HG03457 (cell line): ENCODE data around the gene WDSUB1.

Experiments used
- ATAC-seq: cut with Tn5 transposase; IDR thresholded peaks from one replicate; pipeline ENCODE4 v1.9.1; 2021; ENCODE audit warnings: moderate number of reproducible peaks; ENCODE audit not compliant: unreplicated experiment

Gene WDSUB1

DNA sequence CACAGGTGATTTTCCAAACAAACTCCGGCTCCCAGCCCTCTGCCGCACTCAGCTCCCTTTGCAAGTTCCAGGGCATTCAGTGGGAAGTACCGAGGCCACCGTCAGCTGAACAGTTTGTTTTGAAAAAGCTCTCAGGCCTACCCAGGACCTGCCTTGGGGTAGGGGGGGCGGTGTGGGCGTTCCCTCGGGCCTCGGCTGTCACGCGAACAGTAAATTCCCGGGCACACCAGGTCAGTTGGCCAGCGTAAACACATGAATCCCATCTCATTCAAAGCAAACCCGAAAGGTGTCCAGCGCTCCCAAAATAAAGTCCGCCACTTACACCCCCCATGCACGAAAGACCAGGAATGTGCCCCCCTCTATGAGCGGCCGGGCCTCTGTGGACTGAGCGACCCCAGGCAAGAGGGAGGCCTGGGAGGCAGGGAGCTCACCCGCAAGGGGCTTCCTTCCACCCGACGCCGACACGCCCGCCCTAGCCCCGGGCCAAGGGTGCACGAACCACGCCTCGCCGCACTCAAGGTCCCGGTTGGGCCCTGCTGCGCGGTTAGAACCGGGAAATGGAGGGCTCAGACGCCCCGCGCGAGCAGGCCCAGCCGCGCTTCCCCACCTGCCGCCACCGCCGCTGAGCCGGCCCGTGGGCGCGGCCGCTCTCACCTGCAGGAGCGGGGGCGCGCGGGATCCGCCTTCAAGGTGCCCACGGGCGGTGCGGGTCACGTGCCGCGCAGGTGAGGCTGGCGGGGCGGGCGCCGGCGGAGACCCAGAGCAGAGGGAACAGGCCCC, at the start of gene WDSUB1:
WDSUB1 (minus strand) TSS at position 775 of the 780 bp plus-strand sequence. CDS start 3,634 bp downstream, outside the sequence.
- ATAC-seq: peak; percentile 20

DNA sequence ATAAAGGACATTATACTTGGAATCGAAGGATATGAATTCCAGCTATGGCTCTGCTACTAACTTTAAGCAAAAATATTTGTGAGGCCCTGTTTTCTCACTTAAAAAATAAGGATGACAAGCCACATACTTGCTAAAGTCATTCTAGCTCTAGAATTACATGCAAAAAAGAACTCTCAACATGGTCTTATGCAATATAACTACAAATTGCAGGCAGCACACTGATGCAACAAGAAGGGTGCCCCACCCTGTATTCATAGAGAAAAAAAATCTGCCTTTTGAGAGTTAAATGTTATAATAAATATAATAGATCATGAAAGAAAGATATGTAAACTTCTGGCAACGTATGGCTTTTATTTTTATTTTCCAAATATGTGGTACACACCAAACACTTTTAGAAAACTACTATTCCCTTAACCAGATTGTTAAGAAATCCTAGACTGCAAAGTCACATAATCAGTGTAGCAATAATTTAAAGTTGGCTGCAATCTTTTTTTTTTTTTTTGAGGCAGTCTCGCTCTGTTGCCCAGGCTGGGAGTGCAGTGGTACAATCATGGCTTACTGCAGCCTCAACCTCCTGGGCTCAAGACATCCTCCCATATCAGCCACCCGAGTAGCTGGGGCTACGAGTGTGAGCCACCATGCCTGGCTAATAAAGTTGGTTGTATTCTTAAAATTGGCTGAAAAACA, 40.2 kb upstream of the WDSUB1 start:
- ATAC-seq: no peak

GRCh38 chr2:159322419-159322818, 35.9 kb upstream of the WDSUB1 start:
- ATAC-seq: no peak

DNA sequence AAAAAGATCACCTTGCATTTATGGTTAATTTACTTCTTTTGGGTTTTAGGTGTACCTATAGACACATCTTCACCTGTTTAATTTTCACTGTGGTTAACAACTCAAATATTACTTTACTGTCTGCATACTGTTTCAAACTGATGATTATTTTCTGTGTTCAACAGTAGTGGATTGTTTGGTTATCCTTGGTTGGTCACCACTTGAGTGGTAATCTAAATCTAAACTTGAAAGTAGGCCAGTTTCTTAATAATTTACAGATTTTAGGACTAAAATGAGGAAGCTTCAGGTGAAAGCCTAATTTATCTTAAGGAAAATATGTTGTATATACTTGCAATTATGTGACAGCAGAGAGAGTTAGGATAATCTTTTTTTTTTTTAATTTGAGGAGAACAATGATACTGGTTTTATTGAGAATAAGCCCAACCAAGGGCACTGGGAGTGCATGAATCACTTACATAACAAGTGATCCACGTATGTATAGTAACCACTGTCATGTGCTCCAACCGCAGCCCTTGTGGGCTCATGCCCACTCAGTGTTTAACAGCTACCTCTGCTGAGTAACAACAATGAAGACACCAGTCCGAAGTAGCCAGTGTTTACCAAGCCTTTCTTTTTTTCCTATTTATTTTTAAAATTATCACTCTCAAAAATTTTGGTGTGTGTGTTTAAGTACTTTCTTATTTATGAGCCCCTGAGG, 31.0 kb upstream of the WDSUB1 start:
- ATAC-seq: no peak

DNA sequence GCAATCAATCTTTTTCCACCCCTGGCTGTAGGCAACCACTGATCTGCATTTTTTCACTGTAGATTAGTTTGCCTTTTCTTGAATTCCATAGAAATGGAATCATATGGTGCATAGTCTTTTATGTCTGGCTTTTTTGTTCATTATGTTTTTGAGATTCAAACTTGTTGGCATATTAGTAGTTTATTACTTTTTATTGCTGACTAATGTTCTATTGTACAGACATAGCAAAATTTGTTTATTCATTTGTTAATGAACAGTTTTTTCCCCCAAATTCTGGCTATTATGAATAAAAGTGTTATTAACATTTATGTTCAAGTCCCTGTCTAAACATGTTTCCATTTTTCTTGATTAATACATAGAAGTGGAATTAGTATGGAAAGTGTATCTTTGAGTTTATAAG, 21.4 kb upstream of the WDSUB1 start:
- no peak for ATAC-seq

- ATAC-seq: no peak
These were observed 14.1 kb upstream of the WDSUB1 start for GRCh38 chr2:159300586-159300985.

- no peak for ATAC-seq
These were observed 12.5 kb upstream of the WDSUB1 start for GRCh38 chr2:159298967-159299366.

DNA sequence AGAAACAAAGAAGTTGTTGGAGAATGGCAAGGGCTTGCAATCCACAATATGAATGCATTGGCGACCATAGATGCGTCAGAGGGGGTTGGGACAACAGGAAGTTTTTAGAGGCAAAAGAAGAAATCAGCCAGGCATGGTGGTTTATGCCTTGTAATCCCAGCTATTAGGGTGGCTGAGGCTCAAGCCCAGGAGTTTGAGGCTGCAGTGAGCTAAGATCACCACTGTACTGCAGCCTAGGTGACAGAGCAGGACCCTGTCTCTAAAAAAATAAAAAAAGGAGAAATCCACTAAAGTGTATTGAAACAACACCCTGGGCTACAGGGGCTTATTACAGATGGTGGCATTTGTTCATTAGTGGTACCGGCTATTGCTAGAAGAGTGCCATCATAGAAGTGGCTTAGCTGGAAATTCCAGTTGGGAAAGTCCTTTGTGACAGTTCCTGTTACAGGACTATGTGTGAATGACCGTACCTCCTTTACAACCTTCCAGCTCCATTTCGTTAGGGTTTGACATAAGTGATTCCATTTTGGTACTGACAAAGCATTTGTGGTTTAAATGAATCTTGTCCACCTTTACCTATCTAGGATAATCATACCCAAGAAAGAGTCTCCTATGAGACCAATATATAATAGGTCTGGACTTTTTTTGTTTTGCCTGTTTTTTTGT, 10.7 kb upstream of the WDSUB1 start:
- ATAC-seq: no peak

DNA sequence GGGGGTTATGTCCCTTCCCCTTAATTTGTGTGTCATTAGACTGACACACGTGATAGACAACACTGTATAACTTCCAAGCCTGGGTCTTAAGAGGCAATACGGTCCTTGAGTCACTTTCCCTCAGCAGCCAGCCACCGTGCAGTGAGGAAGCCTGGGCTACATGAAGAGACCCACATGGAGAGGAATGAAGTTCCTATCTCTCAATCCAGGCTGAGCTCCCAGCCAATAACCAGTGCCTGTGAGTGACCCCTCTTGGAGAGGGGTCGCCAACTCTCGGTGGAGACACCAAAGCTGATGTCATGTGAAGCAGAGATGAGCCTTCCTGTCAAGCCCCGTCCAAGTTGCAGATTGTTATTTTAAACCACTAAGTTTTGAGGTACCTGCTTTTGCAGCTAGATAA, 5.7 kb upstream of the WDSUB1 start:
- ATAC-seq: no peak

DNA sequence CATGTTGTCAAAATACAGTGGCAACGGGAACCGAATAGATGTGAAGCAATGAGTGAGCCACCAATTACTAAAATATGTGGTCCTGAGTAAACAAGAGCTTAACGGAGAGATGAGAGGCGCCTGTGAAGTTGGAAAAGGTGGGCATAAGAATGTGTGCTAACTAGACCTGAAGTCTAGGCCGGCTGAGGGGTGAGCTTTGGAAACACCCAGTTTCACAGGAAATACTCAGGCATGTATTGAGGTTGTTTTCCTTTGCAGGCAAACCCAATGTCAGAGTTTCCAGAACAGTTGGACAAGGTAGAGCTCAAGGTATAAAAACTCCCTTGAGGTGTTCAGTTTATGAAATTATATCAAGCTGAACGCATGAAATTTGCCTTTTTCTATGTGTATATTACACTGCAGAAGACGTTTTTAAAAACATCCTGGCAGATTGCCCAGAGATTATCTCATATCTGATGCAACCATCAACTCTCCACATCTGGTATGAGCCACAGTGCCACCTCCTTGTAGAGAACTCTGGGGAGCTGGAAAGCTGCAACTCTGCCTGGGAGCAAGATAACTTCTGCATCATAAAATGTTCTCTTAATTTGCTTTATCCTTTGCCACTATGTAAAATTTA, 3.9 kb upstream of the WDSUB1 start:
- no peak for ATAC-seq

GRCh38 chr2:159287733-159288132, 1.2 kb upstream of the WDSUB1 start:
- no peak for ATAC-seq

DNA sequence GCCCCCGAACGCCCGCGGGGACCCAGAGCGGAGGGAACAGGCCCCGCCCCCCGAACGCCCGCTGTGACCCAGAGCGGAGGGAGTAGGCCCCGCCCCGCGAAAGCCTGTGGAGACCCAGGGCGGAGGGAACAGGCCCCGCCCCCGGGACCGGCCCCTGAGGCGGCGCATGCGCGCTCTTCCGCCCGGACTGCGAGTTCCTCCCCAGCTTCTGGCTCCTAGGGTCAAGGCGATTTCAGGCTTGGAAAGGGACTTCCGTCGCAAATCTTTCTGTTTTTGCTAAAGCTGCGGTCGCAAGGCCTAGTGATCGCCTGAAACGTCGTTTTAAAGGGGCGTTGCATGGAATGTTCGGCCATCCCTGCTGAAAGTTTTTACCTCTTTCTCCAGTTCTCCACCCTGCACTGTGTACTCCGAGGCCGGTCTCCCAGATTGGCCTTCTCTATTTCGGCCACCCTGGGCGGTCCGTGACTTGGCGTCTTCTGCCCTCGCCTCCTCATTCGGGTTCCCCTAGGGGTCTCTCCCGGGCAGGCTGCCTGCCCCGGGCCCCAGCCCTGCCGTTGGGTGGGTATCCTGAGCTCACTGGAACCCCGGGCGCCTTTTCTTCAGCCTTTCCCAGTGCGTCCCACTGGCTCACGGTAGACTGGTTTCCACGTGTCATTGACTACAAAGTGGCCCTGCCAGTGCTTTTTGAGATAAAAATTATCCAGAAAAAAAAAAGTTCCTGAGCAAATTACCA, 372 bp upstream of the WDSUB1 start:
- peak; percentile 77 for ATAC-seq

DNA sequence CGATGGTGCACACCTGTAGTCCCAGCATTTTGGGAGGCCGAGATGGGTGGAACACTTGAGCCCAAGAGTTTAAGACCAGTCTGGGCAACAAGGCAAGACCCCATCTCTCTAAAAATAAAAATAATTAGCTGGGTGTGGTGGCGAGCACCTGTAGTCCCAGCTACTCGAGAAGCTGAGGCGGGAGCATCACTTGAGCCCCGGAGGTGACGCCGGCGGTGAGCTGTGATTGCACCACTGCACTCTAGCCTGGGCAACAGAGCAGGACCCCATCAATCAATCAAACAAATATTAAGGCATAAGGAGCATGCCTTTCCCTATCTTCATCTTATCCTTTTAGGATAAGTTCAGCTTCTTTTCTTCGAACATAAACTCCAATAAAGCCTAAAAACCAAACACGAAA, 1.1 kb downstream of the WDSUB1 start:
- no peak for ATAC-seq

DNA sequence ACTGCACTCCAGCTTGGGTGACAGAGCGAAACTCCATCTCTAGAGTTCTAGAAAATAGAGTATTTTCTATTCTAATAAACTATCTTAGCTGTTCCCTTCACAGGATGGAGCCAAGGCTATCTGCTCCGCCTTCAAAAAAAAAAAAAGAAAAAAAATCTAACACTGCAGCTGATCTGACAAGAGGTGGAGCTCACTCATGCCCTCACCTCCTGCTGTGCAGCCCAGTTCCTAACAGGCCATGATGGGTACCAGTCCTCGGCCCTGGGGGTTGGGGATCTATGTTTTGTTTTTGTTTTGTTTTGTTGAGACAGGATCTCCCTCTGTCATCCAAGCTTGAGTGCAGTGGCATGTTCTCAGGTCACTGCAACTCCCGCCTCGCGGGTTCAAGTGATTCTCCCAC, 3.0 kb downstream of the WDSUB1 start:
- ATAC-seq: no peak

GRCh38 chr2:159281002-159281401, 5.5 kb downstream of the WDSUB1 start:
- ATAC-seq: no peak

- no peak for ATAC-seq
These were observed 6.8 kb downstream of the WDSUB1 start for GRCh38 chr2:159279700-159280099.

GRCh38 chr2:159275111-159275510, 11.4 kb downstream of the WDSUB1 start:
- ATAC-seq: no peak

DNA sequence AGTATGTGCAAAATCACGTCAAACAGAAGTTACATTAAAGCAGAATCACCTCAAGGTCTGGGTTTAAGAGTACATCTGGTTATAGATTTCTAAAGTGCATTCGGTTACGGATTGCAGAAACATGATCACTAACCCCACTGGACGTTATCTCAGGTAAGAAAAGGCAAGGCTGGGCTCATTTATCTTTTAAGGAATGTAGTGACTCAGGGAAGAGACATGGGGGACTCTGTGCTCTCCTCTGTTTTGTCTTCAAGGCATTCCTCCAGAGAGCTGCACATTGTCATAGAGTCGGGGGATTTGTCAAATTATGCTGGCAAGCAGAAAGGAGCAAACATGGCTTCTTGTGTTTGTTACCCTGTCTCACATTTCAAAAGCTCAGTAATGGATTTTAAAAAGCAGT, 14.3 kb downstream of the WDSUB1 start:
- no peak for ATAC-seq

DNA sequence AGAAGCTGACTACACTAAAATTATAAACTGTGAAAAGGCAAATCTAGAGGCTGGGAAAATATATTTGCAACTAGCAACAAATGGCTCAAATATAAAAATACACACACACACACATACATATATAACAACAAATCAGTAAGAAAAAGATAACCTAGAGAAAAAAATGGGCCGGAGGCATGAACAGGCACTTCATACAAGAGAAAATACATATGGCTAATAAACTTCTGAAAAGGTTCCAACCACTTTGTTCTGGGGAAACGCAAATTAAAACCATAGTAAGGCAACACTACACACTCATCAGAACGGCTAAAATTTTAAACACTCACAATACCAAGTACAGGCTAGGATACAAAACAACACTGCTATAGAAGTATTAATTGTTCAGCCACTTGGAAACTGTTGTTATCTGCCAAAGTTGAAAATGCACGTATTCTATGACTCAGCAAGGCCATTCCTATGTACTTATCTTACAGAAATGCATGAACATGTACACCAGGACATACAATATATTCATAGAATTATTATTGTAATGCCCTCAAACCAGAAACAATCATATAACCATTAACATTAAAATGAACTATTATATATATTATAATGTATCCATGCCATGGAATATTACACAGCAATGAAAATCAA, 15.6 kb downstream of the WDSUB1 start:
- ATAC-seq: no peak

GRCh38 chr2:159267921-159268320, 18.6 kb downstream of the WDSUB1 start:
- no peak for ATAC-seq
